SU-DHL-6 (cell line): Measurements from ENCODE around the gene NSD1.

Experiments used
- EZH2phosphoT487 ChIP-seq: fragments of 200-600 bp; sonication (generic), shearing (Covaris generic); conservative IDR thresholded peaks from 2 replicates; pipeline ENCODE4 v1.6.1; 2018; ENCODE audit warnings: mild to moderate bottlenecking, antibody characterized with exemption, low read length, moderate library complexity, mixed read lengths
- TF ChIP-seq, protein P1 (sequence below): fragments of 200-600 bp; sonication (generic); IDR thresholded peaks from one replicate; pipeline ENCODE4 v1.5.1; 2017; ENCODE audit warnings: antibody characterized with exemption, mild to moderate bottlenecking, low read length, moderate library complexity; ENCODE audit not compliant: insufficient read depth, poor library complexity, severe bottlenecking

DNA sequence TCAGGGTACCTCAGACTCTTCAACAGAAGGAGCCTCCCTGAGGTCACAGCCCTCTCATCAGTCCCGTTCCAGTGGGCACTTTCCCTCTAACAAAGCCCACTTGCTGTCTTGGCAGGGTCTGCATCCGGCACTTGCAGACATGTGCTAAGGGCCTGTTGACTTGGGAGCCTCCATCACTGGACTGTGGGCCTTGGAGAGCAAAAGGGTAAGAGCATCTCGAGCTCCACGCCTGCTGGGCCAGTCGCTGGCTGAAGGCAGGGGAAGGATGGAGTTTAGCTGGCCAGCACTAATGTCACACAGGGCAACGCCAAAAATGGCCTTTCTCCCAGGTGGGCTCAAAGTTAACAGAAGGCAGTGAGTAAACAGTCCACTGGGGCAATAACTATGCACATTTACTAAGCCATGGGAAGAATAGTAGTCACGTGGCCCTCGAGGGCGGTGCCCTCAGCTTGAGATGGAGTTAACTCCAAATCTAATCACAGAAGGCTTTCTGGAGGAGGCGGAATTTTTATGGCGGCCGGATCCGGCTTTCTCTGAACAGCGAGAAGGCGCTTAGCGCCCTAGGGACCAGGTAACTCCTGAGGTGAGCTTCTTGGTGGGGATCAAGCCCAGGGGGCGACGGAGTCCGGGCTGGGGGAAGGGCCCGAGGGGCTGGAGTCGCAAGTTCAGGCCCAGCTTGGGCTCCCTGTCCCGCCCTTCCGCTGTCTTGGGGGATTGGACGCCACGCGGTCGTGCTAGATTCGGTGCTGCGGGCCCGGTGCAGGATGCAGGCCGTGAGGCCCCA is 2.0 kb upstream of the NSD1 start:
- TF ChIP-seq, protein P1, sequence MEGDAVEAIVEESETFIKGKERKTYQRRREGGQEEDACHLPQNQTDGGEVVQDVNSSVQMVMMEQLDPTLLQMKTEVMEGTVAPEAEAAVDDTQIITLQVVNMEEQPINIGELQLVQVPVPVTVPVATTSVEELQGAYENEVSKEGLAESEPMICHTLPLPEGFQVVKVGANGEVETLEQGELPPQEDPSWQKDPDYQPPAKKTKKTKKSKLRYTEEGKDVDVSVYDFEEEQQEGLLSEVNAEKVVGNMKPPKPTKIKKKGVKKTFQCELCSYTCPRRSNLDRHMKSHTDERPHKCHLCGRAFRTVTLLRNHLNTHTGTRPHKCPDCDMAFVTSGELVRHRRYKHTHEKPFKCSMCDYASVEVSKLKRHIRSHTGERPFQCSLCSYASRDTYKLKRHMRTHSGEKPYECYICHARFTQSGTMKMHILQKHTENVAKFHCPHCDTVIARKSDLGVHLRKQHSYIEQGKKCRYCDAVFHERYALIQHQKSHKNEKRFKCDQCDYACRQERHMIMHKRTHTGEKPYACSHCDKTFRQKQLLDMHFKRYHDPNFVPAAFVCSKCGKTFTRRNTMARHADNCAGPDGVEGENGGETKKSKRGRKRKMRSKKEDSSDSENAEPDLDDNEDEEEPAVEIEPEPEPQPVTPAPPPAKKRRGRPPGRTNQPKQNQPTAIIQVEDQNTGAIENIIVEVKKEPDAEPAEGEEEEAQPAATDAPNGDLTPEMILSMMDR, result no peak
- no peak for TF ChIP-seq EZH2phosphoT487
